ENCODE measurements around the gene TMEM182.

TMEM182 gene

DNA sequence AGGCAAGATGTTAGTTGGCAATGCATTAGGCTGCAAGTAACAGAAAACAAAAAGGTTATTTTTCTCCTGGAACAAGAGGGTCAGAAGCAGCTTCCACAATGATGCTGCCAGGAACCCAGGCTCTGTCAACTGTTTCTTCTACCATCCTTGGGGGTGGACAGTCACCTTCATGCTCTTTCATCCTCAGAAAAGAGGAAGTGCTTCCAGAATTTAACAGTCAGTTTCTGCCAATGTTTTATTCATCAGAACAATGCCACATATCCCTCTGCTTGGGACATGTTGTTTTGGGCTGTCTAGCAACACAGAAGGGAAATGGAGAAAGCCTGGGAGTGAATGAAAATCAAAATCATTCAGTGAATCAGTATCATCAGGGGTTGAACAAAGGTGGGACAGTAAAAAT is 7.1 kb downstream of the TMEM182 start:
- DNase-seq, result peak; percentile 7

DNA sequence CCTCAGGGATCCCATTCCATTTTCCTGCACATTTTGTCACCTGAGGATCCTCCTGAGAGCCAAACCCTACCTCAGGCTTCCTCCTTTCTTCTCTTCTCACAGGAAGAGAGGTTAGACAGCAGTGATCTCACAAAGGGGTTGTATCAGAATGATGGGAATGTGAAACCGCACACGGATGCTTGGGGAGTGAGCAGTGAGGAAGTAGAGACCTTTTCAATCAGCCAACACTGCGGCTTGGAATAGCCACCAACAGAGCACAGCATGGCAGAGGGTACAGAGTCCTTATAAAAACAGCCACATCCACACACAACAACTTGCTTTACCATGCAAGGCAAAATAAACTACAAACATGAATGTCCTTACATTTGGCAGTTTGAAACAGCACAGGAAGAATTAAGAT is 8.7 kb downstream of the TMEM182 start:
- DNase-seq, result no peak

GRCh38 chr2:102771114-102771513 is 9.3 kb downstream of the TMEM182 start:
- DNase-seq, result no peak

DNA sequence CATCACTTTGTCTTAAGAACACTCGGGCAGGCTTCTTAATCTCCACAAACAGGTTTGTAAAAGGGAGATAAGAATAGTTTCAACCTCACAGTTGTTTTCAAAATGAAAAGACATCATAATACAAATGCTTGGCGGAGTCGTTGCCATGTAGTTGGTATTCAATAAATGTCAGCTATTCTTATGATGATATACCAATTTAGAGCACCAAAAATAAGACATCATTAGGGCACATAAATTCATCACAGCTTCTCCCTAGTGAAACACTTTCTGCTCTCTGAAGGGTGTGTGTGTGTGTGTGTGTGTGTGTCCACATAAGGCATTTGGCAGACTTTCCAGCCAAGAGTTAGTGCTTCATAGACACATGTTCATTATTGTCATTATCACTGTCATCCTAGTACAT is 10.8 kb downstream of the TMEM182 start:
- no peak for DNase-seq

DNA sequence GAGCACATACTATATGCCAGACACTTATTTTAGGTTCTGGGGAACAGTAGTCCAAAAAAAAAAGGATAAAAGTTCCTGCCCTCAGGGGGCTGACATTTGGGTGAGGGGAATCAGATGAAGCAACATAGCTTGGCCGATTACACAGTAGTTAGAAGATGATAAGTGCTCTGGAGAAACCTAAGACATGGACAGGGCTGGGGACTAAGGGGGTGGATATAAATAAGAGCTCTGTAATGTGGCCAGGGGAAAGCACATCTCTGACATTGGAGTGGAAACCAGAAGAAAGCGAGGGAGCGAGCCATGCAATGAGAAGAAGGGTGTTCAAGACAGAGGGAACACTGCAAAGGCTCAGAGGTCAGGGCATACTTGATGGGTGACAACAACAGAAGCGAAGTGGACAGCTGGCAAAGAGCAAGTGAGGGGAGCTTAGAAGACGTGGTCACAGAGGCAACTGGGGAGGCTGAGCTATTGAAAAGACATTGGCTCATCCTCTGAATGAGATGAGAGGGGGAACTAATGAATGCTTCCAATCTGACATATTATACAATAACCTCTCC is 11.4 kb downstream of the TMEM182 start:
- no peak for DNase-seq

GRCh38 chr2:102778260-102778659 is 16.4 kb downstream of the TMEM182 start:
- no peak for DNase-seq

DNA sequence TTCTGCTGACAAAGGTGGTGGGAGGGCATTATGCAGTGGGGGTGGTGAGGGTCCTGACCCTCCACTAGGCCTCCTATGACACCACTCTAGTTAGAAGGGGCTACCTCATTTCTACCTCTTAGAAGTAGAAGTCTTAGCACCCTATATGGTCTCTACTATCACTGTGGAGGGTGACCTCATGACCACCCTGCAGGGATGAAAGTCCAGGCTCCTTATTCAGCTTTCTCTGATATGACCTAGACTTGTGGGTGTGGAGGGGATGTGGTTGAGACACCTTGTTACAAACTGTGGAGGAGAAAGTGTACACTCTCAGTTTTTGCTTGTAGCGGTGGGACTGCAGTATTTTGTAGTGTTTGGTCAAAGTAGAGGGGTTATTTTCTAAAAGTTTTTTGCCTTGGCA is 18.6 kb downstream of the TMEM182 start:
- DNase-seq, result no peak

GRCh38 chr2:102782187-102782586 is 20.4 kb downstream of the TMEM182 start:
- DNase-seq, result no peak

DNA sequence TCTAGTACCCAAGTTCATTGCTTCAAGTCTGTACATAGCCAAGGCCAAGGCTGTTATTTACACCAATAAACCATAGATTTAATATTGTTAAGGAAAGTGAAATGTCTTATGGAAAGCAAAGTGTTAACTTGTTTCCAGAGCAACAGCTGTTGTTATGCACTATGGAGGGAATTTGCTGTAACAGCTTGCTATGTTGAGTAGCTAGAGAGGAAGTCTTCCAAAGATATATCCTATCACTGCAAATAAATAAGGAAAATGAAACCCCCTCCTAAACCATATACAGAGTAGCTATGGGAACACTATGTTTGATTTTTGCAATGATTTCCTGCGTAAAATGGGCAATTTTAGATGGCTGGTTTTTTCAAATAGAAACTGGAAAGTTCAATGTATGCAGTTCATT is 21.1 kb downstream of the TMEM182 start:
- DNase-seq, result no peak

GRCh38 chr2:102783506-102784183 is 21.8 kb downstream of the TMEM182 start:
- DNase-seq, result no peak

- DNase-seq, result no peak
Measured at GRCh38 chr2:102784940-102785339, 23.1 kb downstream of the TMEM182 start.

- DNase-seq, result no peak
Measured at GRCh38 chr2:102788216-102788884, 26.5 kb downstream of the TMEM182 start.

GRCh38 chr2:102788885-102789260 is 27.0 kb downstream of the TMEM182 start:
- peak; percentile 75 for DNase-seq

DNA sequence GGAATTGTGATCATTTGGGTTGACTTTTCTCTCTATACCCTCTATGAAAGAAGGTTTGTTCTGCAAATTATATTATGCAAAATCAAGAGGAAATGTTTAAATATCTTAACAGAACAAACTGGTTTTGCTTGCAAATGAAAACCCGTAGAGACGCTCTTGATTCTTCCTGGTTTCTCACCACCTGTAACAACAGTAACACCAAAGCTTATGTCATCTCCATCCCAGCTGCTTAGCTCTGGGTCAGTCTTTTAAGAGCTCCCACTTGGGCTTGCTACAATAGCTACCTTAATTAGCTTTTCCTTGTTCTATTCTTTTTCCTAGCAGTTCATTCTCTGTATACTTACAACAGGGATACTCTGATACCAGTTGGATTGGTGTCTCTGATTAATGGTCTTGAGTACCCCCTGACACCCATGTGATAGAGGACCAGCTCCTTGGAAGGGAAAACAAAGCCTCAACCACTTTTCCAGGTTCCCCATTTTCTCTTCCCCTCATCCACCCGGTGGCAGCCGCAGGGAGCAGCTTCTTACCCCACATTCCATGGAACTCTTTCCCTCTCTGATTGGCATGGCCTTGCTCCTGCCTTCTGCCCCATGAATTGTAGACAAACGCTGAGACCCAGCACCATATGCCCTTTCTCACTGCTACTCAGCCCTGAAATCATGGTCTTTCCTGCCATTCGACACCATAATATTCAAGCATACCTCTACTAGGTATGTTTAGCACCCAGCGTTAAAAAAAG is 27.7 kb downstream of the TMEM182 start:
- DNase-seq, result peak; percentile 51

GRCh38 chr2:102790091-102790455 is 28.2 kb downstream of the TMEM182 start:
- no peak for DNase-seq

DNA sequence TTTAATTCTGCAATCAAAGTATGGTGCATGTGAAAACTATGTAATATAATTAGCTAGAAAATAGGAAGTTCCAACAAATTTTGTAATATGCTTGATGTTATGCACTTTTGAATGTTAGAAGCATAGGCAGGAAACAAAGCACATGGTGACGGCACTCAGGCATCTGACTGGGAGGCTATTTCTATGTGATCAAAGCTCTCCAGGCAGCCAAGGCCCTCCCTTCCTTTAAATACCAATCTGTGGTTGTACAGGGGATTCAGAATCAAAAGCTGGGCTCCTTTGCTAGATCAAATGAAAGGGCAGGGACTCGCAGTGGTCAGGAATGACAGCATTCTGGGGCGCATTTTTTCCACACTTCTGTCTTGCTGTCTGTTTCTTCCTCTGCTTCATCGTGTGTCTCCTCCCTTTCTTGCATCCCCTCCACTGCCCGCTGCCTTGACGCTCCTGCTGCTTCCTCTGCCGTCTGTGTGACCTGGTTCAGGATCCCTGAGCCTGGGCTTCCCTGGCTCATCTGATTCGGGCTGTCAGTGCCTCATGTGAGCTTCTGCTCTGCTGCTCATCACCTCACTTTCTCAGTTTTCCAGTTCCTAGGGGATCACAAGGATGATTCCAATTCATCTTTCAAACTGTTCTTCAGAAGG is 30.9 kb downstream of the TMEM182 start:
- peak; percentile 29 for DNase-seq

GRCh38 chr2:102795641-102796040 is 33.8 kb downstream of the TMEM182 start:
- no peak for DNase-seq

DNA sequence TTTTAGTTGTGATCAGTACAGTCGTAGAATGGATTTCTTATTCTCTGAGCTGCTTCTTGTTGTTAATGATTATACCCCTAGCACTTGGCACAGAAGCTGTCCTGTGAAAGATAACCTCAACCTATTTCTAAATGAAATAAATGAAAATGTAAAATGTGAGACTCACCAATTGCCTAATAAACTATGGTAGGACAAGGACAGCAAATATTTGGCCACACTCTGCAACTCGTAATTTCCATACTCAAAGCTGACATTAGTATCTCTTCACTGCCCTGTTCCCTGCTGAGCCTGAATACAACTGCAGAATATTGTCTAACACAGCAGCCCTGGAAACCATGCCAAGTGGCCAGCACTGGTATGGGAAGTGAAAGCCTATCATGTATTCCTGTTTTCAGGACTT is 34.5 kb downstream of the TMEM182 start:
- DNase-seq, result no peak

DNA sequence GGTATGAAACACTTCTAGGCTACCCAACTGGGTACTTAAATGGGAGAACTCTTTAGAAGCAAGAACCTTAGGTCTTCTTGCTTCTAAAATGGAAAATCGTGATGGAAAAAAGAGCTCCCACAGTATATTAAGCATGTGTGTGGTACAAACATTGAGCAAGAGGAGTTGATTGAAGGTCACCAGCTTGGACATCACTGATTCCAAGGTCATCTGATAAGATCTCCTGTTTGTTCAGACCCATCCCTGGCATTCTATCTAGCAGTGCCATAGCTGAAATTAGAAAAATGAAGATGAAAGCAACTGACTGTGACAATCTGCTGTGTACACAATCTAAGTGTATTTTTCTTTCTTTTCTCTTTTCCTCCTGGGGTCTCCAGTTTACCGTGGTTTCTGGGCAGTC is 35.7 kb downstream of the TMEM182 start:
- no peak for DNase-seq

DNA sequence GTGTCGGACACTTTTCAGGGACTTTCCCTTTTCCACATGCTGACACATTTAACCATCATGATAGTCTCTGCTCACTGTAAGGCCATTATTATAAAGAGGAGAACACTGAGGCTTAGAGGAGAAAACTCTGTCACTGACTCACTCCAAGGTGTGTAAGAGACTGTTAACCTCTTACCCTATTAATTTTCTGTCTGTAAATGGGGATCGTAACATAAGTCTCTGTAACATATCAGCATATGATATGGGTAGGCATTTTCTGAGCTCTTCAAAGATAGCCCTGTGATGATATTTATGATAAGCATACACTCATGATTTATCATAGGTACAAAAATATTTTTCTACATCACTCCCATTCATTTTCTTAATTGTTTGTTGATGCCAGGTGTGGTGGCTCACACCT is 36.4 kb downstream of the TMEM182 start:
- DNase-seq, result no peak

DNA sequence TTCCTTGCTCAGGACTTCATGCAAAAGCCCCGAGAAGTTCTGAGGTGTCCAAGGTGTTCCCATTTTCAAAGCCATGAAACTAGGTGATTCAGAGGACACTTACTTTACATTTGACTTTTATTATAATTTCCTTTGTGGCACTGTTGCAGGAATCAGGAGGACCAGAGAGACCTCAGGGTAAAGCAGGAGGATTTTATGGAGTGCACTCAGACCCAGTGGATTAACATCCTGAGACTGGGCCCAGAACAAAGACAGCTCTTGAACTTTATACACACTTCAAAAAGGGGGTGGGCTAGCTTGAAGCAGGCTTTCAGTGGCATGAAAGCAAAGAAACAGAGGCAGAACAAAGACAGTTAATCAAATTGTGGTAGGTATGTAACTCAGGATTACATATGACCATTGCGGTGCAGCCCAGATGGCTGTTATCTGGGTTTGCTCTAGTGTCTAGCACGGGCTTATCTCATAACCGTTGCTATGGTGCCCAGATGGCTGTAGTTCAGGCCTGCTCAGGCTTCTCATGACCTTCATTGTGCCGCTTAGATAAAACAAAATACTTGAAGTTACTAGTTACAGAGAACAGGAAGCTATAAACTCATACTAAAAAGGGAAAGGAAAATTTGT is 39.4 kb downstream of the TMEM182 start:
- DNase-seq, result no peak

DNA sequence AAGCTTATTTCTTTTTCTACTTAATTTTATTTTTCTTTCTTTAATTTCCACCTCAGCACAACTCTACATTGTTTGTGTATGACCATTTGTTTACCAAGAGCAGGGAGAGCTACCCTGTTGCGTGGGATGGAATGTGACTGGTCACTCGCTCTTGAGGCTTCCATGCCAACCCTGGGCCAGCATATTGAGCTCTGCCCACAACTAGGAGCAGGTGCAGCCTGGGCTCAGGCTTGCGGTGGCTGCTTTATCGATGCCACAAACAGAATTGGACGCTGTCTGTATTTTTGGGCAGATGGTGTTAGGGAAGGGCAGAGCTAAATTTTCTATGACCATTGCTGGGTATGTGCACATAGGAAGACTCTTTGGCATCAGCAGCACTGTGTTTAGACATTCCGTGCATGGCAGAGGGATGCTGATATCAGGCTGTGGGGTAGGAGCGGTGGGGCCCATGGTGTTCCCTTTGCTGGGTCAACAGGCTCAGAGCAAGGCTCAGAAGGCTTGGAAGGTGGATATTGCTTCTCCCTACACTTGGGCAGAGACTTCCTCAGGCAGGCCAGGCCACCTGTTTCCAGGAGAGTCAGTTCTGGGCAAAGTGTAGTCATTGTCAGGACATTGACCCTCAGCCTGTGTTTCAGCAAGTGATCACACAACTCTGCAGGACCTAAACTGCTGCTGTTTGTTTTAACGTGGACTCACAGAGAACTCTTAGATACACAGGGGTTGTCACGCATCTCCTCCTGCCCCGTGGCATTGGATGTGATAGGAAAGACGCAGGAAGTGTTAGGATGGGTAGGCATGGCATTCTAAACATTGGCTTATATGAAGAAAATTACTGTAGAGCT is 40.2 kb downstream of the TMEM182 start:
- DNase-seq, result no peak
